GM18909 (cell line): ENCODE data around the gene RRN3.
A peak's percentile ranks its signal among the peaks of the same experiment; 100 is the strongest.
"Not testable (repeated sequence)": the region's sequence is repeated elsewhere in the genome, so short reads cannot be mapped to it uniquely, and the experiment has no call there.

Source experiments
- ATAC-seq: cut with Tn5 transposase; IDR thresholded peaks from one replicate; pipeline ENCODE4 v1.9.1; 2021; ENCODE audit warnings: mild to moderate bottlenecking; ENCODE audit not compliant: unreplicated experiment, poor library complexity

RRN3 gene

DNA sequence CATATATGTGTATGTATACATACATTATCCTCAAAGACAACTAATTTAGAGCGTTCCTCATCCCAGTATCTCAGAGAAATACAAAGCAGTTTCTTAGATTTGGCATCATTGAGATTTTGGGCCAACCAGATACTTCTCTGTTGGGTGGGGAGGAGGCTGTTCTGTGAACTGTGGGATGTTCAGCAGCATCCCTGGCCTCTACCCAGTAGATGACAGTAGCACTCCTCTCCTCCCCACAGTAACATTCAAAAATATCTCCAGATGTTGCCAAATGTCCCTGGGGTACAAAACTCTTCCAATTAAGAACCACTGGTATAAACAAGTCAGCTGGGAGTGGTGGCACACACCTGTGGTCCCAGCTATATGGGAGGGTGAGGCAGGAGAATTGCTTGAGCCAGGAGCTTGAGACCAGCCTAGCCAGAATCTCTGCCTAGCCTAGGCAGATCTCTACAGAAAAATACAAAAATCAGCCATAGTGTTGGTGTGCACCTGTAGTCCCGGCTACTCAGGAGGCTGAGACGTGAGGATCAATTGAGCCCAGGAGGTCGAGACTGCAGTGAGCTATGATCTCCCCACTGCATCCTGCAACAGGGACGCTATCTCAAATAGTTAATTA is 6.4 kb upstream of the RRN3 start:
- not testable (repeated sequence) for ATAC-seq

DNA sequence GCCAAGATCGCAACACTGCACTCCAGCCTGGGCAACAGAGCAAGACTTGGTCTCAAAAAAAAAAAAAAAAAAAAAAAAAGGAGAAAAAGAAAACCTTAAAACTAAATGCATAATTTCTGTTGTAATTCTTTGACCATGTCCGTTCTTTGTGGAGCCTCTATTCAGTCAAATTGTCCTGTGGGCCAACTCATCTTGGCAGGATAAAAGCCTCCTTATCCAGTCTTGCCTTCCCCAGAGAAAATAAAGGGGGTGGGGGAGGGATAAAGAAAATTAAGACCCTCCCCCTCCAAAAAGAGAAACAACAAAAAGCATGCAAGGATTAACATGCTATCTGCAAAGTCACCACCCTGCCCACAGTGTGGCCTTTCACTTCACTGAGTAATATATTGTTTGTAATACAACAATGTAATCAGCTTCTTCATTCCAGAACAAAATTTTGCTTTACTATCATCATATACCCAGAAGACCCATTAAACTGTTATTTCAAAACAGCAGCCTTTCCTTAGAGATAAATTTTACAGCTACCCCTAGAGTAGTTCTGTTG is 5.4 kb upstream of the RRN3 start:
- ATAC-seq, result not testable (repeated sequence)

DNA sequence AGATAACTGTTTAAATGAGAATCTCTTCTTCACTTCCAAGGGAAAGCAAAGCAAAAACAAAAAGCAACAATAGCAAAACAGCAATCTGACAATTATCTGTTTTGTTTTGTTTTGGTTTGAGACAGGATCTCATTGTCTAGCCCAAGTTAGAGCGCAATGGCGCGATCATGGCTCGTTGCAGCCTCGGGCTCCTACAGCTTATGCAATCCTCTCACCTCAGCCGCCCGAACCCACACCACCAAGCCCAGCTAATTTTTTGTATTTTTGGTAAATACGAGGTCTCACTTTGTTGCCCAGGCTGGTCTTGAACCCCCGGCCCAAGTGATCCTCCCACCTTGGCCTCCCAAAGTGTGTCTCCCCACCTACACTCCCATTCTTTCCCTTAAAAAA is 2.5 kb upstream of the RRN3 start:
- ATAC-seq, result not testable (repeated sequence)

DNA sequence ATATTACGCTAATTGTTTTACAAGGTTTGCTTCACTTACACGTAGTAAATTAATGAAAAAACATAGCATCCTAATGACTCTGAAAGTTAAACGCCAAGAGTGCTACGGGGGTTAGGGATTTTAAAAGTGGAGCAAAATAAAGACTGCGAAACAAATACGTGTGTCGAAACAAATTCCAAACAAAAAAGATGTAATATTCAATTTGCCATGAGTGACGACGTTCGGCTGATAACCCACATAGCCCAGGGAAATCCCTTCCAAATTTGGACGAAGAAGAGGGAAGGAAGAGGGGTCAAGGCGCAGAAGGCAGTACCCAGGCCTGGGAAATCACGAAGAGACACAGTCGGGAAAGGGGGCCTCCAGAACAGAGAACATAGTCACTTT is 509 bp downstream of the RRN3 start:
- ATAC-seq, result not testable (repeated sequence)

DNA sequence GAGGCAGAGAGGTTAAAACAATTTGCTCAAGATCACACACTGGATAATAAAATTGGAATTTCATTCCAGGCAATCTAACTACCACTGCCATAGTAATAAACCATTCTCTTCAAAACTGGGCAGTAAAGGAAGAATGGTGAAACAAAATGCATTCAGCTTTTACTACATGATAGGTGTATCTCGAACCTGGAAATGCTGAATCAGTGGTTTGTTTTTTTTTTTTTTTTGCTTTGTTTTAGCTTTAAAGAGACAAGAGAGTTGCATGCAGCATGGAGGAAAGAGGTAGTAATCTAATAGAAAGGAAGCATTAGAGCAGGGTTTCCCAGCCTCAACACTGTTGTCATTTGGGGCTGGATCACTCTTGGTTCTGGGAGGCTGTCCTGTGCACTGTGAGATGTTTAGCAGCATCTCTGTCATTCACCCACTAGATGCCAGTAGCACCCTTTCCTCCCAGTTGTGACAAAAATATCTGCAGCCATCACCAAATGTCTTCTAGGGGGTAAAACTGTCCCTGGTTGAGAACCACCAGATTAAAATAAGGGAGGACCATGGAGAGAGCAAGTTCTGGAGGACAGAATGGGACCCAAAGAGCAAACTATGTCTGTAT is 3.3 kb downstream of the RRN3 start:
- ATAC-seq, result not testable (repeated sequence)

DNA sequence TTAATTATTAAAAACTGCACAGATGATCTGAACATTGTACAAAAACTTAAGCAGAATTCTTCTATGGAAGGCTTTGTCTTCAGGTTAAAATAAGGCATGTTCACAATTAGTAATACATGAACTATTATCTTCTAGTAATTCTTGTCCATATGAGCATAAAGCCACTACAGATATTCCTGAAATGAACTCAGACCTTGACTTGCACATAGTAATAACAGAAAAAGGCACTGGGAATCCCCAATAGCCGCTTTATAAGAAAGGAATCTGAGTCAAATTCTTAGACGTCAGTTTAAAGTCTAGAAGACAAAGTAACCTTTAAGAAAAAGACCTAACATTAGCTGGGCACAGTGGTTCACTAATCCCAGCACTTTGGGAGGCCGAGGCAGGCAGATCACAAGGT is 11.3 kb downstream of the RRN3 start:
- ATAC-seq, result not testable (repeated sequence)

DNA sequence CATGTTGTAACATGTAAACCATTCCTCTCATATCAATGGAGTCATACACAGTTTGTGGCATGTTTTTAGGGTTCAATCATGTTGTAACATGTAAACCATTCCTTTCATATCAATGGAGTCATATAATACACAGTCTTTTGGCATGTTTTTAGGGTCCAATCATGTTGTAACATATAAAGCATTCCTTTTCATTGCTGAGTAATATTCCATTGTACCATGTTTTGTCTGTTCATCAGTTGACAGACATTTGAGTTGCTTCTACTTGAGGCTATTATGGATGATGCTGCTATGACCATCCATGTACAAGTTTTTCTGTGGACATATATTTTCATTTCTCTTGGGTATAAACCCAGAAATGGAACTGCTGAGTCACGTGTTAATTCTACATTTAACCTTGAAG is 13.2 kb downstream of the RRN3 start:
- not testable (repeated sequence) for ATAC-seq

DNA sequence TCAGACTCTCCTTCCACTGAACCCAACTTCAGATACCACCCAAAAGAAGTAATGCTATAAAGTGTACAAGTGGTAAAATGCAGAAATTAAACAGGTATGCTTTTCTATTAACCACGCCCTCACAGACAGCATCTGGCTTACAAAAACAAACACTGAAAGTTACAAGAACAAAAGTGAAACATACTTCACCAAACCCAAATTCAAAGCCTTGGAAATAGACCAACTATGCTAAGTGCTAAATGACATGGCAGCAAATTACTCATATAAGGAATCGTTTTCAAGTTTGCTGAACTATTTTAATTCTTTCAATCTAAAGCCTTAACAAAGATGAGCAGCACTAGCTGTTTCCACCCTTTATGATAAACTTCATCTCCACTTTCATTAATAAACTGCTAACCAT is 17.9 kb downstream of the RRN3 start:
- not testable (repeated sequence) for ATAC-seq

DNA sequence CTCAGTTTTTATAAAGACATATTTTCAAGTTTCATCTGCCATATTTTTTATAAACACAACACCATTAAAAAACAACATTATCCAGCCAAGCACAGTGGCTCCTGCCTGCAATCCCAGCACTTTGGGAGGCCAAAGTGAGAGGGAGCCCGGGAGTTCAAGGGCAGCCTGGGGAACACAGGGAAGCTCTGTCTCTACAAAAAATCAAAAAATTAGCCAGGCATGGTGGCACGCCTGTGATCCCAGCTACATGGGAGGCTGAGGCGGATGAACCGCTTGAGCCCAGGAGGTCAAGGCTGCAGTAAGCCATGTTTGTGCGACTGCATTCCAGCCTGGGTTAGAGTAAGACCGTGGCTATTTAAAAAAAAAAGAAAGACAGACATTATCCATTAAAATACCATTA is 21.0 kb downstream of the RRN3 start:
- no peak for ATAC-seq

DNA sequence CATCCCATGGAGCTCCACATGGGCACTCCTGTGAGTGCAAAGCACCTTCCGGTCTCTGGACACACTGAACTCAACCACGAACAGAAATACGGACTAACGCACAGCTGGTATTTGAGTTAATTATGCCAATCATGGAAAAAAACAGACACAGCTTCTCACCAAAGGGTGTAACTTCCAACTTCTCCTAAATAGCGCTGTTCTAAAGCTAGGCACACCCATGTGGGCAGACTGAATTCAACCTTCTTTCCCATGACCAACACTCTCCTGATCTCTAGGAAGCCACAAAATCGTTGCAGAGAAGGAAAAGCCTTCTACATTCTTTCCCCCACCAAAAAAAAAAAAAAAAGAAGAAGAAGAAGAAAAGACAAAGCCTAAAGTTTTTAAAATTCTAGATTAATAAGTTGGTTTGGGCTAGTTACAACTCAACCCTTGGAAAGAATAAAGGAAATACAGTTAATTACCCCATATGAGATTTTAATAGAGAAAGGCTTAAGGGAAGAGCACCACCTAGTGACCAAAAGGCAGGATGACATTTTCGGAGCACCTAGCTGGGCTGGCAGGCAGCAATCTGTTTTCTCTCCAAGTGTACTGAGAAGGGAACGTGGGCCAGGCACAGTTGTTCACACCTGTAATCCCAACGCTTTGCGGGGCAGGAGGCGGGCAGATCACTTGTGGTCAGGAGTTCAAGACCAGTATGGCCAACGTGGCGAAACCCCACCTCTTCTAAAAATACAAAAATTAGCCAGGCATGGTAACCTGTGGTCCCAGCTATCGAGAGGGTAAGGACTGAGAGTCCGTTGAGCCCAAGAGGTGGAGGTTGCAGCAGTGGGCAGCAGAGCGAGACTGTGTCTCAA is 21.9 kb downstream of the RRN3 start:
- not testable (repeated sequence) for ATAC-seq

DNA sequence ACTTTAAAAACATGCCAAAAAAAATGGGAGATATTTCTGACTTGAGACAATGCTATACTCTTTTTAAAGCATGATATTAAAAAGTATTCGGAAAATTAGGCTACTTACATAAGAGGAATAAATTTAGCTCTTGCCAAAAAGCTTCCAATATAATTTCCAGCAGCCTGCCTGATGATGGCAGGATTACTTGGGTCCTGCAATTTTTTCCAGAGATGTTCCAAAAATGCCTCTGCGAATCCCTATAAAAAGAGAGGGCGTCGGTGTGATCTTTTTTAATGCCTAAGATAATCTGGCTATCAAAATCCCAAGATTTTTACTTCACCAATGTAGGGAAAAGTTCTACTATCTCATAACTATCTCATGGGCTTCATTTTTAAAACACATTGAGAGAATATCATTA is 23.1 kb downstream of the RRN3 start:
- ATAC-seq, result not testable (repeated sequence)

DNA sequence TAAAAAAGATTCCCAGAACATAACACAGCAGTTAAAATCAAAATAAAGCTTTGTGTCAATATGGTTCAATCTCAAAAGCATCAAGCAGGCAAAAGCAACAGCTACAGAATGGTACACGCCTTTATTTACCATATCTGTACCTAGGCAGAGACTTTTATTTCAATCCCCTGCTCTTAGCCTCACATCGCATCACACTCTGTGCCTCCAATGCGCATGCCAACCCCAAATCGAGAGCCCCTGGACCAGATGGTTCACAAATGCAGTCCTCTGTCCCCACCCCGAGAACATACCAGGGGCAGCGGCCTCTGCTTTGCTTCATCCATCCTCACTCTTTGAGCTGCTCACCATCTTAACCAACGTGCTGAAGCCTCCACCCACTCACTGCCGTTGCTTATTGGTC is 27.4 kb downstream of the RRN3 start:
- not testable (repeated sequence) for ATAC-seq

DNA sequence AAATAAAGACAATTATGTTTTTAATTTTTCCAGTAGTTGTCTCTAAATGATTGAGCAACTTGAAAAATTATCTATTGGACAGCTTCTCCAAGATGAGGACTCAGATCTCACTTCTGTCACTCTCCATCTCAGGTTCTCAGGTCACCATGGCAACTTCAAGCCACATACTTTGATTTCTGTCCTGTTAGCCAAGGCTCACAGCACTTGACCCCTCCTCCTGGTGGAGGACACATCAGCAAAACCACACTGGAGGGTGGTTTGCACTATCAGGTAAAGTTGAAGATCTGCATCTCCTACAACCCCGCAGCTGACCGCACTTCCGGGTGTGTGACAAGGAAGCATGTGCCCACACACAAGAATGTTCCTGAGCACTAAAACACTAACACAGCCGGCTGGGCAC is 28.1 kb downstream of the RRN3 start:
- ATAC-seq, result not testable (repeated sequence)

DNA sequence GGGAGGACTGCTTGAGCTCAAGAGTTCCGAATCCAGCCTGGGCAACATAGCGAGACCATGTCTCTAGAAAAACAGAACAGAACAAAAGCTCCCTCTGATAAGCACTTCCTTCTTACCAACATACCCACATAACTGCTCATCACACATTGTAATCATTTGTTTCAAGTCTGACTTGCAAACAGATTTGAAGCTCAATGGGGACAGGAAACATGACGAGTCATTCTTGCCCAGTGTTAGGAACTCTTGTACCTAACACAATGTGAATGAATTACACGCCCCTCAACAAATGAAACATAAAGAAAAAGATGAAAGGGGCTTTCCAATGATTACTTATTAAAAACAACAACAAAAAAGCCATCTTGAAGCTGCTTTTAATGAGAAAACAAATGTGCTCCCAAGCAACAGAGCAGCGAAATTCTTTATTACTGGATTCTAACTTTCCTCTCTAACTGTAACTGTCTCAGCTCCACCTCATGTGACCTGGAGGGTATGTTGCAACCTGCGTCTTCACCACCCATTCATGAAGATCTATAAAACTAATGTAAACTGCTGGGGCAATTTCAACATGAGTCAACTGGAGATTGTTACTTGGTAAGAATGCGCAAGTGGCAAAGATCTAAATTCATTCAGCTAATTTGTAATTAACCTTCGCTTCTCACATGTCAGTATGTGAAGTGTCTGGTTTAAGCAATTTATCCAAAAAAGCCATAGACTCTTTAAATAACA is 31.8 kb downstream of the RRN3 start:
- not testable (repeated sequence) for ATAC-seq

DNA sequence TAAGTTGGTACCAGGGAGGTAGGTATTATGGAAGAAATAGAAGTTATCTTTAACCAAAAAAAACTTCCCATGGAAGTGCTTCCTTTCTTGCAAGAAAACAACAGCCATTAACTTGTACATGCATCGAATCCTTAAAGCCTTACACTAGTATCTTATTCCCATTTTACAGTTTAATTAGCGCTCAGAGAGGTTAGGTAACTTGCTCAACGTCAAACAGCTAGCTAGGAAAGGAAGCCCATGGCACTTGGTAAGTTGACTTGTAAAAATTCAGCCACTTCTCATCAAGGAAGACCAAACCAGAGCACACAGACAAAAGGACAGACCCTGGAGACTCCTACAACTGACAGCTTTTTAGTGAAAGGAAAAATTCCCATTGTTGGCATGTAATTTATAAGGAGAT is 34.7 kb downstream of the RRN3 start:
- ATAC-seq, result no peak

DNA sequence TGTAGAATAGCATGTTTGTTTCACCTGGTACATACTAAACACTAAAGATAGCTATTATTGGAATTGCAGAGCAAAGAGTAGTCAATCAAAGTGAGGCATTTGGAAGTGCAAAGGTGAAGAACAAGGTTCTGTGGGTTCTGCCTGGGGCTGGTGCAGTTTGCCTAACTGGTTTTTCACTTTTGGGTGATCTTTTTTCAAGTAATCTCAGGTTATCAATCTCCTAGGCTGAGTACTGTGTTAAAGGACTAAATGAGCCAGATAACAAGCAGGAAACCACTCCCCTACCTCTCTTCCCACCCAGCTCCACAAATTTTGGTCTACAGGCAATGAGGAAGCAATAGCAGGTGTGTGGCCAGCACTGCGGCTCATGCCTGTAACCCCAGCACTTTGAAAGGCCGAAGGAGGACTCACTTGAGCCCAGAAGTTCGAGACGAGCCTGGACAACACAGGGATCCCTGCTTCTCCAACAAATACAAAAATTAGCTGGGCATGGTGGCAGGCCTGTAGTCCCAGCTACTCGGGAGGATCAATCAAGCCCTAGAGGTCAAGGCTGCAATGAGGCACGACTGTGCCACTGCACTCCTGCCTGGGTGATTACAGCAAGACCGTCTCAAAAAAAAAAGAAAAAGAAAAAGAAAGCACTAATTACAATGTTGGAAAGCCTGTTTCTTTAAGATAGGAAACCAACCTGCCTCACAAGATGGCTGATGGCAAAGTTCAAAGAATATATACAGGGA is 36.2 kb downstream of the RRN3 start:
- no peak for ATAC-seq

DNA sequence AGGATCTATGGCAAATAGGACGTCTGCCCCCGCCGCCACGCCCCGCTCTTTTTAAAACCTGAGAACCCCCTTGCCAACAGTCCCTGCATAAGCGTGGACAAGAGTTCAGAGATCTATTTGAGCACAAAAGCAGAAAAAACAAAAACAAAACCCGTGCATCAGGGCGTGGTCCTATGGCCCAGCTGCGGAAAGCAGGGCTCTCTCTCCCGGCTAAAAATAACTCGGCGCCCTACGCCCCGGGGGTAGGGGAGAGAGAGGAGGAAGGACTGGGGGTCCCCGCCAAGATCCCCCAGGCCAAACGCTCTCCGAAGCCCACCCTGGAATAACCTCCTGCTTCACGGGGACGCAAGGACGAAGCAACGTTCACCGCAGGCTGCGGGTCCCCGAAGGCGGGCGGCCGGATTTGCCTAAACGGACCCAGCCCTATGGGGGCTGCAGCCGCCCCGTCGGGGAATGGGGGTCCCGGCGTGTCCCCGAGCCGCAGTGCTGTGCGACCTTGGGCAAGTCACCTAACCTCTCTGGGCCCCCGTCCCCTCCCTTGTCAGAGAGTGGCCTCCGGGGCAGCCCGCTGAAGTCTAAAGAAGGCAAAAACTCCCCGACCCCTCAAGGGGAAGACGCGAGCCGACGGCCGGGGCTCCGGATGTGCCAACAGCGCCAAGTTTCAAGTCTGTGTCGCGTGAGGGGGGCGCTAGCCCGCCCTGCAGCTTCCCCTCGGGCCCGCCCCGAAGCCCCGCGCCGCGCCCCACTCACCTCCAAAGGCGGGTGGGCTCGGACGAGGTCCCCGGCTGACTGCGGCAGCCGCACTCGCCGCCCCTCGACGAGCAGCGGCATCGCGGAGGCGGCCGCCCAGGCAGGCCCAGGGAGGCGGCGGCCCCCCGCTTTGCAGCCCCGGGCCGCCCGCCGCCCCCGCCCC is 38.7 kb downstream of the RRN3 start:
- ATAC-seq, result peak; percentile 70

DNA sequence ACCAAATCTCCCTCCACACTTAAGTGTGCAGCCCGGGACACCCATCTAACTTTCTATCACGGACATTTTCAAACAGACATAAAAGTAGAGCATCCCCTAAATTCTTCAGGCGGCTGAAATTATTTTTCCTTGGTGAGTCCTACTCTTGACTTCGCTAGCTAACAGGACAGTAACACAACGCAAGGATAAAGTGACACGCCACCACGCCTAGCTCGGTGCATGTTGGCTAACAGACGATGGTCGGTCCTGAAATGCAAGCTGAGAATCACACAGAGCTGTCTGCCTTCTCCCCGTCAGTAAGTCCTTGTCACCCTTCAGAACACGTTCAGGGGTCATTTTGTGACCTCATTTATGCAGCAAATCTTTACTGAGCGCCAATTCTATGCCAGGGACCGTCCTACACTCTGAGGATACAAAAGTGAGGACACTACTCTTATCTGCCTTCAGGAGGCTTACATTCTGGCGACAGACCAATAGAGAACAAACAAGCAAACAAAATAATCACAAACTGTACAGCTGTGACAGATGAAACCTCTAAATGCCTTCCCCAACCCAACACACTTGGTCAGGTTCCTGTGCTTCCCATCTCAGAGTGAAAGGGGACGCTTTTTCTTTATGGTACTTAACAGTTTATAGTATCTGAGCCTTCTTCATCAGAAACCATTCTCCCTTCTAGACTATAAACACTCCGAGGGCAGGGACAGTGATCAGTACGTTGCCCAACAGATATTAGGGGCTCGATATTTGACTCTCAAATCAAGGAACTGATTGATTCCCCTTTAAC is 39.5 kb downstream of the RRN3 start:
- no peak for ATAC-seq
